ENCODE data around the gene SYNCRIP. TPM values are rescaled to one million over a fixed set of nuclear protein-coding genes. Genes with fewer than 3 reads are reported as not detected.
A peak's percentile ranks its signal among the peaks of the same experiment; 100 is the strongest.
"Not testable (repeated sequence)": the region's sequence is repeated elsewhere in the genome, so short reads cannot be mapped to it uniquely, and the experiment has no call there.

The SYNCRIP gene
- total RNA-seq, 1 donor from 2014 or later, result 78.7 TPM

DNA sequence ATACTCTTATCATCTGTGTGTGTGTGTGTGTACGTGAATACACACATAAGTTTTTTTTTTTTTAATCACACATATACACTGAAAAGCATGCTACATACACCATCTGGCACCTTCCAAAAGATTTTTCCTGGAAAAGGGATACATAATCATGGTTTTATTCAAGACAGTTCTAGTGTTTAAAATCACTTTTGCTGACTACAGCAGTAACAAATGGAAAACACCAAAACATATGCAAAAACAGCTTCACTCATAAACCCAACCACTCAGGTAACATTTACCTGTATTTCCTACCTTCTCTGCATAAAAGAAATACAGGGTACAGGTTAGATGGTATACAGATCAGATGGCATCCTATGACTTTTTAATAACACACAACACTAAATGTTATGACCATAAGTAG lies 51.5 kb downstream of the SYNCRIP start:
- Histone ChIP-seq H3K9me3 (no peaks in the 10 kb centered on the region), H3K36me3 (no peaks in the 10 kb centered on the region), H3K27ac (no peak overlapping the region), H3K27me3 (ENCODE audit: low read depth) (no peaks in the 10 kb centered on the region), H3K4me3 (no peak overlapping the region), H3K4me1 (peaks cover 30% of the 10 kb centered on the region)
- DNase-seq (no peak), ATAC-seq (no peak)
- intact Hi-C loops (cut with DNase I), result no loop called here
- TF ChIP-seq, protein P1, sequence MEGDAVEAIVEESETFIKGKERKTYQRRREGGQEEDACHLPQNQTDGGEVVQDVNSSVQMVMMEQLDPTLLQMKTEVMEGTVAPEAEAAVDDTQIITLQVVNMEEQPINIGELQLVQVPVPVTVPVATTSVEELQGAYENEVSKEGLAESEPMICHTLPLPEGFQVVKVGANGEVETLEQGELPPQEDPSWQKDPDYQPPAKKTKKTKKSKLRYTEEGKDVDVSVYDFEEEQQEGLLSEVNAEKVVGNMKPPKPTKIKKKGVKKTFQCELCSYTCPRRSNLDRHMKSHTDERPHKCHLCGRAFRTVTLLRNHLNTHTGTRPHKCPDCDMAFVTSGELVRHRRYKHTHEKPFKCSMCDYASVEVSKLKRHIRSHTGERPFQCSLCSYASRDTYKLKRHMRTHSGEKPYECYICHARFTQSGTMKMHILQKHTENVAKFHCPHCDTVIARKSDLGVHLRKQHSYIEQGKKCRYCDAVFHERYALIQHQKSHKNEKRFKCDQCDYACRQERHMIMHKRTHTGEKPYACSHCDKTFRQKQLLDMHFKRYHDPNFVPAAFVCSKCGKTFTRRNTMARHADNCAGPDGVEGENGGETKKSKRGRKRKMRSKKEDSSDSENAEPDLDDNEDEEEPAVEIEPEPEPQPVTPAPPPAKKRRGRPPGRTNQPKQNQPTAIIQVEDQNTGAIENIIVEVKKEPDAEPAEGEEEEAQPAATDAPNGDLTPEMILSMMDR (IDR thresholded peaks at IDR 0.05), result no peak

DNA sequence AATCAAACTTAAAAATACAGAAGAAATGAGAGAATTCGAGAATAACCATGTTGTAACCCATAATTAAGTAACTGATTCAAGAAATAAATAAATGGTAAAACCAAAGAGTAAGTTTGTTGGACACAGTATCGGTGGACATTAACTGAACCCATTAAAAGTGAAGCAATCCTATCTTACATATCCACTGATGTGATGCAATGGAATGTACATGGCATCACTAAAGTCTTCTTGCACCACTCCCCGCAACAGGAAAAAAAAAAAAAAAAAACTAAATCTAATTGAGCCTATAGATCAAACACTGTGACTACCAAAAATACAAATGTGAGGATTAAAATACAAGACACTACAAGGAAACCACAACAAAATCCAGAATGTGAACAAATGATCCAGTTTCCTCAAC lies 56.9 kb downstream of the SYNCRIP start:
- H3K9me3 ChIP-seq, result peaks cover 19% of the 10 kb centered on the region
- H3K4me3 ChIP-seq, result no peak overlapping the region
- TF ChIP-seq, protein P1 (IDR thresholded peaks at IDR 0.05), result no peak
- H3K36me3 ChIP-seq, result no peaks in the 10 kb centered on the region
- H3K4me1 ChIP-seq, result peaks cover 8% of the 10 kb centered on the region
- ATAC-seq (no peak), DNase-seq (no peak)
- H3K27me3 ChIP-seq (ENCODE audit: low read depth), result no peaks in the 10 kb centered on the region
- intact Hi-C loops (cut with DNase I), result no loop called here
- no peak overlapping the region for H3K27ac ChIP-seq

DNA sequence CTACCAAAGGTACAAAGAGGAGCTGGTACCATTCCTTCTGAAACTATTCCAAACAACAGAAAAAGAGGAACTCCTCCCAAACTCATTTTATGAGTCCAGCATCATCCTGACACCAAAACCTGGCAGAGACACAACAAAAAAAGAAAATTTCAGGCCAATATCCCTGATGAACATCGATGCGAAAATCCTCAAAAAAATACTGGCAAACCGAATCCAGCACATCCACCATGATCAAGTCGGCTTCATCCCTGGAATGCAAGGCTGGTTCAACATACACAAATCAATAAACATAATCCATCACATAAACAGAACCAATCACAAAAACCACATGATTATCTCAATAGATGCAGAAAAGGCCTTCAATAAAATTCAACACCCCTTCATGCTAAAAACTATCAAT lies 59.9 kb downstream of the SYNCRIP start:
- intact Hi-C loops (cut with DNase I); ATAC-seq: not testable (repeated sequence)

GRCh38 chr6:85581572-85581971 lies 61.1 kb downstream of the SYNCRIP start:
- H3K9me3 ChIP-seq, result peaks cover 19% of the 10 kb centered on the region
- TF ChIP-seq, protein P1 (IDR thresholded peaks at IDR 0.05), result no peak
- ATAC-seq (no peak), DNase-seq (no peak)
- no peaks in the 10 kb centered on the region for H3K27me3 ChIP-seq (ENCODE audit: low read depth)
- no peak overlapping the region for H3K4me3 ChIP-seq
- peaks cover 7% of the 10 kb centered on the region for H3K36me3 ChIP-seq
- peaks cover 14% of the 10 kb centered on the region for H3K4me1 ChIP-seq
- no peak overlapping the region for H3K27ac ChIP-seq
- intact Hi-C loops (cut with DNase I), result no loop called here

More for the DNA sequence above, 59.9 kb downstream of the SYNCRIP start:
- H3K27ac ChIP-seq; H3K27me3 ChIP-seq (ENCODE audit: low read depth); H3K36me3 ChIP-seq; H3K4me3 ChIP-seq; DNase-seq: not testable (repeated sequence)
- Histone ChIP-seq H3K4me1 (peaks cover 13% of the 10 kb centered on the region), H3K9me3 (peaks cover 19% of the 10 kb centered on the region)

DNA sequence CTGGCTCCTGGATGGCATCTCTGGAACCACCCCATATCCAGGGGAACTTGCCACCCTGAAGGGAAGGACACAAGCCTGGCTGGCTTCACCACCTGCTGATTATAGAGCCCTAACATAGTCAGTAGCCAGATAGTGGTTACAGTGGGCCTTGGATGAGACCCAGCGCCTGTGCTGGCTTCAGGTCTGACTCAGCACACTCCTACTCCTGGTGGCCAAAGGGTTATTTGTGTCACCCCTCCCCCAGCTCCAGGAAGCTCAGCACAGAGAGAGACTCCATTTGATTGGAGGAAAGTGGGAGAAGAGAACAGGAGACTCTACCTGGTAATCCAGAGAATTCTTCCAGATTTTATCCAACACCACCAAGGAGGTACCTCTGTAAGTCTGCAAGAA lies 61.8 kb downstream of the SYNCRIP start:
- peaks cover 19% of the 10 kb centered on the region for H3K9me3 ChIP-seq
- H3K27me3 ChIP-seq (ENCODE audit: low read depth), result no peaks in the 10 kb centered on the region
- peak in 1 of 2 donors; percentile 12 for ATAC-seq
- no peak for DNase-seq
- peaks cover 7% of the 10 kb centered on the region for H3K36me3 ChIP-seq
- intact Hi-C loops (cut with DNase I), result no loop called here
- no peak overlapping the region for H3K4me3 ChIP-seq
- peaks cover 21% of the 10 kb centered on the region for H3K4me1 ChIP-seq
- TF ChIP-seq, protein P1 (IDR thresholded peaks at IDR 0.05), result no peak
- H3K27ac ChIP-seq, result no peak overlapping the region

DNA sequence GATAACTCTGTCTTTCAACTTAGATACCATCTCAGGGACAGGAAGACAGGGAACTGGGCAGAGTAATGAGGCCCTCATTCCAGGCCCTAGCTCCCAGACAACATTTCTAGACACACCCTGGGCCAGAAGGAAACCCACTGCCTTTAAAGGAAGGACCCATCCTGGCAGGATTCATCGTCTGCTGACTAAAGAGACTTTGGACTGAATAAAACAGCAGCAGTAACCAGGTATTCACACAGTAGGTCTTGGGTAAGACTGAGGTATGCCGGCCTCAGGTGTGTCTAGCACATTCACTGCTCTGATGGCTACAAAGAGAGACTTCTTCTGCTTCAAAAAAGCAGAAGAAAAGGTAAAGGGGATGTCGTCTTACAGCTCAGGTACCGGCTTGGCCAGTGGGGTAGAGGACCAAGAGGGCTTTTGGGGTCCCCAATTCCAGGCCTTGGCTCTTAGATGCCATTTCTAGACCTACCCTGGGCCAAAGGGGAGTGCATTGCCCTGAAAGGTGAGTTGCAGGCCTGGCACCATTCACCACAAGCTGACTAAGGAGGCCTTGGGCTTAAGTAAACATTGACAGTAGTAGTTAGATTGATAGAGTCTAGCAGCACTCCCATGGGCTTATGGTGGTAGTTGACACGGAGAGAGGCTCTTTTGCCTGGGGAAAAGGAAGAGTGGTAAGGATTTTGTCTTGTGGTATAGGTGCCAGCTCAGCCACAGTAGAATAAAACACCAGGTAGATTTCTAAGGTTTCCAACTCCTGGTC lies 62.4 kb downstream of the SYNCRIP start:
- peak in 1 of 2 donors; percentile 44 for ATAC-seq
- Histone ChIP-seq H3K9me3 (peaks cover 19% of the 10 kb centered on the region), H3K27ac (no peak overlapping the region), H3K4me3 (no peak overlapping the region), H3K36me3 (peaks cover 7% of the 10 kb centered on the region), H3K27me3 (ENCODE audit: low read depth) (no peaks in the 10 kb centered on the region), H3K4me1 (peaks cover 23% of the 10 kb centered on the region)
- intact Hi-C loops (cut with DNase I), result no loop called here
- TF ChIP-seq, protein P1 (IDR thresholded peaks at IDR 0.05), result no peak
- DNase-seq, result no peak
